Activated CD8-positive, alpha-beta T cell treated with anti-CD3 and anti-CD28 coated beads for 36 hours (primary cell): Measurements from ENCODE around the gene LRIG3. TPM values are rescaled to one million over a fixed set of nuclear protein-coding genes. Genes with fewer than 3 reads are reported as not detected.

Experiments used
- ATAC-seq: fragments of 200-7000 bp; cut with Tn5 transposase; one replicate; pipeline ENCODE4 v1.10.0; 2021; ENCODE audit warnings: mild to moderate bottlenecking, moderate library complexity
- CTCF ChIA-PET: fragments of 350-600 bp; sonication (Branson Sonifier 250); formaldehyde crosslinking; loops from one replicate; lab custom pipeline; 2021; ENCODE audit warnings: antibody characterized with exemption; lab: Charles Lee
- POLR2A ChIA-PET: fragments of 350-600 bp; sonication (Branson Sonifier 250); formaldehyde crosslinking; loops from one replicate; lab custom pipeline; 2021; ENCODE audit warnings: antibody characterized with exemption; lab: Charles Lee
- DNase-seq: peaks from one replicate; pipeline ENCODE4 v3.0.0-alpha.2; 2020
- H3K27ac Mint-ChIP-seq: one replicate; pipeline ENCODE4 v1.8.0; 2021; ENCODE audit warnings: mild to moderate bottlenecking, mixed read lengths
- H3K27me3 Mint-ChIP-seq: one replicate; pipeline ENCODE4 v1.8.0; 2021; ENCODE audit warnings: mixed read lengths
- H3K36me3 Mint-ChIP-seq: one replicate; pipeline ENCODE4 v1.8.0; 2021; ENCODE audit warnings: low read depth, mixed read lengths
- H3K4me1 Mint-ChIP-seq: one replicate; pipeline ENCODE4 v1.8.0; 2021; ENCODE audit warnings: low read depth, mixed read lengths
- H3K4me3 Mint-ChIP-seq: one replicate; pipeline ENCODE4 v1.8.0; 2021; ENCODE audit warnings: mild to moderate bottlenecking, moderate library complexity, mixed read lengths
- H3K9me3 Mint-ChIP-seq: one replicate; pipeline ENCODE4 v1.8.0; 2021; ENCODE audit warnings: mixed read lengths
- intact Hi-C: fragments of 100-400 bp; cut with micrococcal nuclease; formaldehyde crosslinking; loops from one replicate; pipeline ENCODE4 v1.10.0; 2022
- total RNA-seq, 2 experiments: library from RNA; stranded (reverse); gene quantifications; one replicate each; pipeline ENCODE4 v1.2.3, GENCODE V29; 2021
- TF ChIP-seq, protein P1 (sequence below): fragments of 200-600 bp; IDR thresholded peaks from one replicate; pipeline ENCODE4 v1.8.0; 2022; ENCODE audit warnings: antibody characterized with exemption, mild to moderate bottlenecking

LRIG3 gene
- total RNA-seq, 2 experiments from 2014 or later = not detected

DNA sequence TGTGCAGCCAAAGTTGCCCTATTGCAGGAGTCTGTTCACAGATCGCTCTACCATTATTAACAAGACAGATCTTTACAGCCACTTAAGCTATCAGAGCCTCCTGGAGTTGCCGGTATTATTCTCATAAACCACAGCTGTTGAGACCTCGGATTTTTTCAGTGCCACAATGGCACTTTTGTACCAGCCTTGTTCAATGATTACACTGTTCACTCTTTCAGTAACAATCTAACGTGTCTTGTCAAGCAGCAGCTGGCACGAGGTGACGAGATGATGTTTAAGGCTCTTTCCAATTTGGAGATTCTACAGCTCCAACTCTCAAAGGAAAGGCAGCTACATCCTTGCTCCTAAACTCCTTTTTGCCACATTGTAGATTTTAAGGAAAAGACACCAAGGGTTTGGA is 30.7 kb downstream of the LRIG3 start:
- no peak for ATAC-seq
- CTCF ChIA-PET = no interaction called here
- TF ChIP-seq, protein P1, sequence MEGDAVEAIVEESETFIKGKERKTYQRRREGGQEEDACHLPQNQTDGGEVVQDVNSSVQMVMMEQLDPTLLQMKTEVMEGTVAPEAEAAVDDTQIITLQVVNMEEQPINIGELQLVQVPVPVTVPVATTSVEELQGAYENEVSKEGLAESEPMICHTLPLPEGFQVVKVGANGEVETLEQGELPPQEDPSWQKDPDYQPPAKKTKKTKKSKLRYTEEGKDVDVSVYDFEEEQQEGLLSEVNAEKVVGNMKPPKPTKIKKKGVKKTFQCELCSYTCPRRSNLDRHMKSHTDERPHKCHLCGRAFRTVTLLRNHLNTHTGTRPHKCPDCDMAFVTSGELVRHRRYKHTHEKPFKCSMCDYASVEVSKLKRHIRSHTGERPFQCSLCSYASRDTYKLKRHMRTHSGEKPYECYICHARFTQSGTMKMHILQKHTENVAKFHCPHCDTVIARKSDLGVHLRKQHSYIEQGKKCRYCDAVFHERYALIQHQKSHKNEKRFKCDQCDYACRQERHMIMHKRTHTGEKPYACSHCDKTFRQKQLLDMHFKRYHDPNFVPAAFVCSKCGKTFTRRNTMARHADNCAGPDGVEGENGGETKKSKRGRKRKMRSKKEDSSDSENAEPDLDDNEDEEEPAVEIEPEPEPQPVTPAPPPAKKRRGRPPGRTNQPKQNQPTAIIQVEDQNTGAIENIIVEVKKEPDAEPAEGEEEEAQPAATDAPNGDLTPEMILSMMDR = no peak
- no peak for DNase-seq
- no peak overlapping the region for H3K4me3 Mint-ChIP-seq
- POLR2A ChIA-PET = no interaction called here
- no peaks in the 10 kb centered on the region for H3K4me1 Mint-ChIP-seq
- H3K27me3 Mint-ChIP-seq = no peaks in the 10 kb centered on the region
- H3K36me3 Mint-ChIP-seq = no peaks in the 10 kb centered on the region
- no peaks in the 10 kb centered on the region for H3K9me3 Mint-ChIP-seq
- no peak overlapping the region for H3K27ac Mint-ChIP-seq
- intact Hi-C loops = no loop called here

DNA sequence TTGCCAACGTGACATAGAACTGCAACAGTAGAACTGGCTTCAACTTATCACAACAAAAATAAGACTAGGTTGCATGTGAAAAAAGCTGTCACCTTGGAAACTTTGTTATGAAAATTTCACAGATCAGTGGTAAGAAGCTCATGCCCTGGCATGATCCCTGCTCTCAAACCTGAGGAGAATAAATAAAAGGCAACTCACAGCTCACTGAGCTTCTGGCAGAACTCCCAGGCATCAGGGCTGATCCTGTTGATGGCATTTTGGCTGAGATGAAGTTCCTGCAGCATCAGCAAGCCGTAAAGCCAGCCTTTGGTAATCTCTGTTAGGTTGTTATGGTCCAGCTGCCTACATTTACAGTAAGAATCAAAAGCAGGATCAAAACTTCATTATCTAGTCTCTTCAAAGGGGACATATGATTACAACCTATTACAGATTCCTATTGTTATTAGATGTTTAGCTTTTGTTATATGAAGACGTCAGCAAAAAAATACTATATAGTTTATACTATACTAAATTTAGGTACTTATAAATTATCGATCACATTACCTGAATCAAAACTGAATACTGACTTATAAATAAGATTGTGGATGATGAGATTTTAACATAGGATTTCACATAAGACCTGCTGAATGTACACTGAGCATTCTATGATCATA is 32.0 kb downstream of the LRIG3 start:
- Mint-ChIP-seq H3K27ac (no peak overlapping the region), H3K9me3 (no peaks in the 10 kb centered on the region), H3K4me3 (no peak overlapping the region), H3K27me3 (no peaks in the 10 kb centered on the region), H3K36me3 (no peaks in the 10 kb centered on the region), H3K4me1 (no peaks in the 10 kb centered on the region)
- intact Hi-C loops = no loop called here
- TF ChIP-seq, protein P1 = no peak
- CTCF ChIA-PET = interaction anchor here (1.1 kb wide), 1 partner anchor 39 kb away, joined by 4 read pairs; no protein-coding TSS in a partner anchor
- no peak for ATAC-seq
- POLR2A ChIA-PET = no interaction called here
- DNase-seq = no peak

DNA sequence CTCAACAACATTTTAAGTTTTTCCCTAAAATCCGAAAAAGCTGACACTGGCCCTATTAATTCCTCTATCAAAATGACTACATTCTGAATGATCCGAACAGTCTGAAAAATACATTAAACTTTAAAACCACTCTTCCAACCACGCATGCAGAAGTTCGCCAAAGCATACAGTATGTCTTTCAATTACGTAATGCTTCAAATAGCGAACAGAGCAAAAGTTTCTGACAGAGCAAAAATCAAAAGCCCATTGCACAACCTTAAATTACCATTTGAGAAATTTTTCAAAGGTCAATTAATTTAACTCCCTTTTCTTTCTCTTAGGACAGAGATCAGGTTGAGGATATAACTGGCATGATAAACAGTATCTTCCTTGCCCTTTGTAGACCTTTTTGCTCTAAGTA is 33.2 kb downstream of the LRIG3 start:
- H3K4me3 Mint-ChIP-seq = no peak overlapping the region
- no peaks in the 10 kb centered on the region for H3K9me3 Mint-ChIP-seq
- ChIA-PET CTCF (interaction anchor here (1.1 kb wide), 1 partner anchor 38 kb away, joined by 4 read pairs; no protein-coding TSS in a partner anchor), POLR2A (no interaction called here)
- DNase-seq = no peak
- no peaks in the 10 kb centered on the region for H3K4me1 Mint-ChIP-seq
- H3K27me3 Mint-ChIP-seq = no peaks in the 10 kb centered on the region
- no peak for ATAC-seq
- TF ChIP-seq, protein P1 = no peak
- H3K27ac Mint-ChIP-seq = no peak overlapping the region
- H3K36me3 Mint-ChIP-seq = no peaks in the 10 kb centered on the region
- intact Hi-C loops = no loop called here

DNA sequence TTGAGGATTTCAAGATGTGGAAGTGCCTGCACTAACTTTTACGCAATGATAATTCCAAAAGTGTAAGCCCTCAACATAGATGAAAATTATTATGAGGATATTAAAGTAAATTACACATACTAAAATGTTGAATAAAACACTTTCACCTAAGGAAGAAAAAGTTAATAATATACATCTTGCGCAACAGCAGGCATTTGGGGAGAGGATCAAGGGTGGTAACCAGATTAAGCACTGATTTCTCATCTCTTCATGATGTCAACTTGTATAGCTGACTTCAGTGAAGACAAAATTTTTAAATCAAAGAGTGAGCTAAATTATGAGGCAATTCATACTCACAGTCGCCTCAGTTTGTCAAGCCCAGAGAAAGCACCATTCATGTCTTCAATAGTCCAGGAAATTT is 33.8 kb downstream of the LRIG3 start:
- TF ChIP-seq, protein P1 = no peak
- intact Hi-C loops = no loop called here
- Mint-ChIP-seq H3K9me3 (no peaks in the 10 kb centered on the region), H3K4me1 (no peaks in the 10 kb centered on the region), H3K36me3 (no peaks in the 10 kb centered on the region), H3K27ac (no peak overlapping the region), H3K27me3 (no peaks in the 10 kb centered on the region), H3K4me3 (no peak overlapping the region)
- ATAC-seq (no peak), DNase-seq (no peak)
- POLR2A ChIA-PET = no interaction called here
- CTCF ChIA-PET = no interaction called here

DNA sequence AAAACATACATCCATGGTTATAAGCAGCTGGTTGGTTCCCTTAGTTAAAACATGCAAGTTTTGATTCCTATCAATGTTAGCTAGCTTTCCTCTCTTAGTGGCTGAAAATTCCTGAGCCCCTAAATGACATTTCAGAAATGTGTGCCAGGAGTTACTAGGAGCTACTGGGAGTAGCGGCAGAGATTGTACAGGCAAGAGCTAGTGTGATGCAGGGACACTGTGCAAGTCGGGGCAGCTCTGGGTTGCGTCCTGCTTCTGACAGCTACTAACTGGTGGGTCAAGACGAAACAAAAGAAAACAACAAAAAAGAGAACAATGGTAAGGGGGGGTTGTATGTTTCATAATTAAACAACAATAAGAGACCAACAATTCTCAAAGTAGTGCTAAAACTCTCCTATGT is 35.4 kb downstream of the LRIG3 start:
- POLR2A ChIA-PET = no interaction called here
- DNase-seq (no peak), ATAC-seq (no peak)
- intact Hi-C loops = no loop called here
- CTCF ChIA-PET = interaction anchor here (1.0 kb wide), 1 partner anchor 23 kb away, joined by 3 read pairs; no protein-coding TSS in a partner anchor
- Mint-ChIP-seq H3K4me1 (no peaks in the 10 kb centered on the region), H3K9me3 (no peaks in the 10 kb centered on the region), H3K27me3 (no peaks in the 10 kb centered on the region), H3K27ac (no peak overlapping the region), H3K4me3 (no peak overlapping the region), H3K36me3 (no peaks in the 10 kb centered on the region)
- TF ChIP-seq, protein P1 = no peak
